Putamen (tissue), 1 donor: ENCODE results near the gene CCDC158.
"Not testable (repeated sequence)": the region's sequence is repeated elsewhere in the genome, so short reads cannot be mapped to it uniquely, and the experiment has no call there.

ENCODE experiments used
- DNase-seq: peaks from one replicate; pipeline ENCODE4 v3.0.0-alpha.2; 2016; ENCODE audit warnings: low spot score

The CCDC158 gene

DNA sequence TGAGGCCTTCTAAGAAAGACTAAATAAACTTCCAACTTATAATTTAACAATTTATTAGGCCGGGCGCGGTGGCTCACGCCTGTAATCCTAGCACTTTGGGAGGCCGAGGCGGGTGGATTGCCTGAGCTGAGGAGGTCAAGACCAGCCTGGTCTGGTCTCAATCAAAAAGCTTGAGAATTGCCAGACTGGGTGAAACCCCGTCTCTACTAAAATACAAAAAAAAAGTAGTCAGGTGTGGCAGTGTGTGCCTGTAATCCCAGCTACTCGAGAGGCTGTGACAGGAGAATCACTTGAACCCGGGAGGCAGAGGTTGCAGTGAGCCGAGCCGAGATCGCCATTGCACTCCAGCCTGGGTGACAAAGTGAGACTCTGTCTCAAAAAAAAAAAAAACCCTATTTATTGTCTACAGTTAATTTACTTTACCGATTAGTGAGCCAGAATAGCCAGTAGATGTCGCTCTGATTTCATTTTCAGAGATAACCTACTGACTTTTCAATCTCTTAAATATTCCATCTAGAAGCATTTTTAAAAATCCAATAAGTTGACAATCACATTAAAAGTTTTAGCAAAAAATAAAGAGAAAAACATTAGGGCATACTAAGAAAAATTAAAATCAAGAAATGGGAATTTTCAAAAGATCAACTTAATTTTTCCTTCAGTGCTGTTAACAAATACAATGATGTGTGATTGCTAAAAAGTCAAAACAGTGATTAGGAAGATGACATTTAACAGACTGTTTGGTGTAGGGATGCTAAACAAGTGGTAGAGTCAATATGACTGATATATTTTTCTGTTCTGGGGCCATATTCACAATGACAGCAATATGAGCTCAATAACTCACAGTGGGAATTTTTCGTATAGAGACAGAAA, 9.8 kb upstream of the CCDC158 start:
- DNase-seq, result peak; percentile 37

DNA sequence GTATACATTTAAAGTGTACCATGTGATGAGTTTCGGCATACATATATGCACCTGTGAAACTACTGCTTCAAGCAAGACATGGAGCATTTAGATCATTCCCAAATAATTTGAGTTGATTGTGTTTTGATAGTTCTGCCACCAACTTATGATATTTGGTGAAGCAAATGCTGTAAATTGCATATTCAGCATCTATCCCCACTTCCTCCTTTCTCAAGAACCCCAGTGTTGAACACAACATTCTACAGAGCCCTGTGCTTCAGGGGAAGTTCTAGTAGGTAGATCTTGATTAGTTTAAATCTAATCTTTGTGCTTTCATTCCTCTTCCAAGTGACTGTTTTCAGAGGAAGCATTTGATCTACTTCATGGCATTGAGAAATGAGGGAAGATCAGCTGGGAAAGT, 8.7 kb upstream of the CCDC158 start:
- no peak for DNase-seq

DNA sequence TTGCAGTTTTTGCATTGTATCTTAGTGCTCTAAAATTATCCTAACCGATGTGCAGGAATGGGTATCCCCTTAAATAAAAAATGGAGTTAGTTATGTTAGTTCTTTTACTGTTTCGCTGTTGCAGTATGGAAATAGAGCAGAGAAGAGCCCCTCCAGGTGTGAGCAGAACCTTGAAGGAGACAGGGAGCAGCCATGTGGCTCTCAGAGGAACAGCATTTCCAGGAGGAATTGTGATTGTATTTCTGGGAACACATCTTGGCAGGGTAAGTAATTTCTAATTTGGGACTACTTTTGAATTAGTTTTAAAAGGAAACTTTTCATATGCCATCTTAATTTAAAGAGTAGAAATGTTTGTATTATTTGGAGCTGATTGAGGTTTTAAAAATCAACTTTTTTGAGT, 5.3 kb upstream of the CCDC158 start:
- no peak for DNase-seq

DNA sequence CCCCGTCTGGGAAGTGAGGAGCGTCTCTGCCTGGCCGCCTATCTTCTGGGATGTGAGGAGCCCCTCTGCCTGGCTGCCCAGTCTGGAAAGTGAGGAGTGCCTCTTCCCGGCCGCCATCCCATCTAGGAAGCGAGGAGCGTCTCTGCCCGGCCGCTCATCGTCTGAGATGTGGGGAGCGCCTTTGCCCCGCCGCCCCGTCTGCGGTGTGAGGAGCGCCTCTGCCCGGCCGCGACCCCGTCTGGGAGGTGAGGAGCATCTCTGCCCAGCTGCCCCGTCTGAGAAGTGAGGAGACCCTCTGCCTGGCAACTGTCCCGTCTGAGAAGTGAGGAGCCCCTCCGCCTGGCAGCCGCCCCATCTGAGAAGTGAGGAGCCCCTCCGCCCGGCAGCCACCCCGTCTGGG, 2.2 kb upstream of the CCDC158 start:
- DNase-seq, result not testable (repeated sequence)

DNA sequence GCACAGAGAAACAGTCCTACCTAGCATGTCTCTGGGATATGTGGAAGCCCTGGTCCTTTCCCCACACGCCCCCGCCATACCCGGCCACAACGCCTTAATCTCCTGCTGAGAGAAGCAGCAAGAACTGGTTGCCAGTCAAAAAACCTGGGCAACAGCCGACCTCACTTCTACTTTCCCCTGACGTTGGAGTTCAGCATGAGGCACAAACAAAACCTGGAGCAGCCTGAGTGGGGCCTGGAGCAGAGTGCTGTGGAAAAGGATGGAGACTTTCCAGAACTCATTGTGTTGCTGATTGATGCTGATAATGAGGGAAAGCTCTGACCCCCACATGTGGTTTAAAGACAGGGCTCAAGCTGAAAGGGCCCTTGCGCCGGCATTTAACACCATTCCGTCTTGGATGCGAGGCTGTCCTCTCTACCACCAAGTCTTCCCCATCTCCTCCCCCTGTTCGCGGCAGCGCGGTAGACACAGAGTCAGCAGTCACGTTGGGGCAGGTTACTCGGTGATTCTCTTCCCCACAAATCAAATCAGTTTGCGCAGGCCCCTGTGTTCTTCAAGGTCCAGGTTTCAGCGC, 666 bp downstream of the CCDC158 start:
- DNase-seq, result no peak

DNA sequence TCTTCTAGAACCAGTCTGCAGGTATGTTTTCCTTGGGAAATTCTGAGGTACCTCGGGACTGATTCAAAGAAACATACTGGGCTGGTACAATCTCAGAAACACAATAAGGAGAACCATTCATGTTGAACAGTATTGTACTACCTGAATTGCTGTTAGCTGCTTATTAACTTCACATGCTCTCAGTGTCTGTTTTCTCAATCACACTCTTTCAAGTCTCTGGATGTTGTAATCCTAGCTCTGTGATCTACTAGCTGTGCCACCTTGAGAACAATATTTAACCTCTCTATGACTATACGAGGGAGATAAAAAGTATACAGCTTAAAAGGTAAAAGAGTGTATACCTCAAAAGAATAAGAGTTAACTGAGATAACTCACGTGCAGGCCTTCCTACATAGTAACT, 10.3 kb downstream of the CCDC158 start:
- DNase-seq, result no peak

DNA sequence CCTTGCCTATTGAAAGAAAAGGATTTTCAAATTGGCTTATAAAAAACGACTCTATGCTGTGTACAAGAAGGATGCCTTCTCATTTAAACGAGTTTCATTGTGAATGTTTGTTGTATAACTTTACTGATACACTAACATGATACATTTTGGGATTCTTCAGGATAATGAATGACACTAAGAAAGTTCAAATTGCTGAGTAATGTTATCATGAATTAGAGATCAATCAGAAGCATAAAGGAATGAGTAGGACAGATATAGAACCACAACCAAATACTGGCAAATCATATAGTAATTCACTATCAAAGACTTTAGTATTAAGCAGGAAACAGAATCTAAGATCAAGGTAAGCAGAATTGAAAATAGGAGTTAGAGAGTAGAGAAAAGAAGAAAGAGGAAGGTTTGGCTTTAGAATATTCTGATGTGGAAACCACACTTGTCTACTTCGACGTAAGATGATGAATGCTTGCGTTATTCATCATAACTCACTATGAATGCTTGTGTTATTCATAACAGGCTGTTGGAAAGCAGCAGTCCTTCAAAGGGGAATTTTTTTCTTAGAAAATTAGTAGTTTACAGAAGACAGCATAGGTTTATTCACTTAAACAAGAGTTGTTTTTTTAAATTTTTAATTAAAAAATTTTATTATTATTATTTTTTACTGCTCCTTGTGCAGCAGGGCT, 13.4 kb downstream of the CCDC158 start:
- no peak for DNase-seq

DNA sequence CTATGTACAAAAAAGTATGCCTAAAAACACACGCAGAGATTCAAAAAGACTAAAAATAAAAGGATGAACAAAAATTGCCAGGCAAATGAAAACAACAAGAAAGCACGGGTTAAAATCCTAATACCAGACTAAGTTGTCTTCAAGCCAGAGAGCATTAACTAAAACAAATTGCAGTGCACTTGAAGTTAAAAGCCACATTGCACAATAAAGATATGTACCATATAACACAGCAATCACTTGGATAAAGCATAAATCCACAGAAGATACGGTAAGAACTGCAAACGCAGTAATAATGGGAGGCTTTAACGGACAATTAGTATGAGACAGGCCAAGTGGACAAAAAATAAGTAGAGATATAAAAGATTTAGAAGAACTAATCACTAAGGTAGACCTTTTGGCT, 14.9 kb downstream of the CCDC158 start:
- no peak for DNase-seq

DNA sequence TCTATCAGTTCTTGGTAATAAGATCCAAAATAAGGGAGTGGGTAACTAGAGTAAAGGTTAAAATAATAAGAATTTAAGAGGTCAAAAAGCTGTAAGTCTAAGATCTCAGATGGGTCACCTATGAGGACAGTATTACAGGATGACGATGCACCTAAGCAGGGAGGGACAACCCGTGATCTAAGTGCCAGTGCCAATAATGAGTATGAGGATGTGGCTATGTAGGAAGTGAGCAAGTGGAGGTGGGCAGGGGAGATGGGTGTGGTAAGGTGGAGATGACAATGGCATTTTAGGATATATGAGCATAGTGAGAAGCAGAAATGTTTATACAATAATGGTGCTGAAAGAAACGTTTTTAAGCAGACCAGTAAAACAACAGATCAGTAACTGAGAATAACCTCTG, 19.3 kb downstream of the CCDC158 start:
- DNase-seq, result no peak

DNA sequence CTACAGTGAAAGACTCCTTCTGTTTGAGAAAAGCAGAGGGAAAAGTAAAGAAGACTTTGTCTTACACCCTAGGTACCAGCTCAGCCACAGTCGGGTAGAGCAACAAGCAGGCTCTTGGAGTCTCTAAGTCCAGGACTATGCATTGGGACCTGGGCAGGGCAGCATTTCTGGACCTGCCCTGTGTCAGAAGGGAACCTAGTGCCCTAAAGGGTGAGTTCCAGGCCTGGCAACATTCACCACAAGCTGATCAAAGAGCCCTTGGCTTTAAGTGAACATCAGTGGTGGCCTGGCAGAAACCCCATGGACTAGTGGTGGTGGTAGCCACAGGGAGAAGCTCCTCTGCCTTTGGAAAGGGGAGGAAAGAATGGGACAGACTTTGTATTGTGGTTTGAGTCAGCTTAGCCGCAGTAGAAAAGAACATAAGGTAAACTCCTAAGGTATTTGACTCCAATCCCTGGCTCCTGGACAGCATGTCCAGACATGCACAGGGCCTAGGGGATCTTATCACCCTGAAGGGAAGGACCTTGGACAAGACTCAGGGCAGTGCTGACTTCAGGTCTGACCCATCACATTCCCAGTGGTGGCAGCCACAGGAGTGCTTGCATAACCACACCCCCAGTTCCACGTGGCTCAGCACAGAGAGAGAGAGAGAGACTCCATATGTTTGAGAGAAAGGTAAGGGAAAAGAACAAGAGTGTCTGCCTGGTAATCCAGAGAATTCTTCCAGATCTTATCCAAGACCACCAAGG, 32.6 kb downstream of the CCDC158 start:
- DNase-seq, result no peak

DNA sequence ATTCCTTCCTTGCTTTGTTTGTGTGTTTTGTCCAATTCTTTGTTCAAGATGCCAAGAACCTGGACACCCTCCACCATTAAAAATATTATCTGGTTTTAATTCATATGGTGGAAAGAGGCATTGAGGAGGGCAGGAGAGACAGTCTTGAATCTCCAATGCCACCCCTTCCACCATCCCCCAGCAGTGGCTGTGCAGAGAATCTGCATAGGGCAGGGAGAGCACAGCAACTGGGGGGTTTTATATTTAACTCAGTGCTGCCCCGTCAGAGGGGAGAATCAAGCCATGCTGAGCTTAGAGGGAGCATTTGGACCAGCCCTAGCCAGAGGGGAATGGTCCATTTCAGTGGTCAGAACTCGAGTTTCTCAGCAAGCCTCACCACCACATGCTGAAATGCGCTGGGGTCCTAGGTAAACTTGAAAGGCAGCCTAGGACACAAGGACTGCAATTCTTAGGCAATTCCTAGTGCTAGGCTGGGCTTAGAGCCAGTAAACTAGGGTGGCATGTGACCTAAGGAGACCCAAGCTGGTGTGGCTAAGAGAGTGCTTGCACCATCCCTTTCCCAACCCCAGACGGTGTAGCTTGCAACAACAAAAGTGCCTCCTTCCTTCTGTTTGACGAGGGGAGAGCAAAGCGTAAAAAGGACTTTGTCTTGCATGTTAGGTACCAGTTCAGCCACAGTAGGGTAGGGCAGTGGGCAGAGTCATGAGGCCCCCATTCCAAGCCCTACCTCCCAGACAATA, 34.2 kb downstream of the CCDC158 start:
- no peak for DNase-seq

DNA sequence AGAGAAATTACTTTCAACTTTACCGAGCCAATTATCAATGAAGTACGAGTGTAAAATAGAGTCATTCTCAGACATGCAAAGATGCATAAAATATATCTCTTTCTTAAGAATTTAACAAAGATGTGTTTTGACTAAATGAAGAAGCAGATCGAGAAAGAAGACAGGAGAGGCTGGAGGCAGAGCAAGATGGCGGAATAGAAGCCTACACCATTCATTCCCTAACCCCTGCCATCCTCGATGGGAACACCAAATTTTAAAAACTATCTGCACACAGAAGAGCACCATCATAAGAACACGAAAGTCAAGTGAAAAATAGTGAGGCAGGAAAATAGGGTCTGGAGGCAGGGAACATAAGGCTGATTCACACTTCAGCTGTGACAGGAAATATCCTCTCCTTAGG, 35.0 kb downstream of the CCDC158 start:
- no peak for DNase-seq

DNA sequence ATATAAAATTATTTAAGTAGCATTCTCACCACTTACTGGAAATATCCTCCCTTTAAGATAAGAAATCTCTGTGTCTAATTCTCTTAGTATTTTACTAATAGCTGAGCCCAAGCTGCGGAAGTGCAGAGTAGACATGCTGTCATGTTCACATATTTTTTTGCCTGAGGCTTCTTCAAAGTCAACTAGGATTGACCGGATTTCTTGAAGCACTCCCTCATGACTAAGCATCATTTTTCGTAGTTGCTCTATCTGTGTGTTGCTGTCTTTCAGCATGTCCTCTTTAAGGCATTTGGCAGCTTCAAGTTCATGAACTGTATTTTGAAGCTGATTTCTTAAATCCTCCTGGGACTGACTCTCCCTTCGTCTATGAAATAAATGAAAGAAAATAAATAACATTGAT, 36.9 kb downstream of the CCDC158 start:
- no peak for DNase-seq

DNA sequence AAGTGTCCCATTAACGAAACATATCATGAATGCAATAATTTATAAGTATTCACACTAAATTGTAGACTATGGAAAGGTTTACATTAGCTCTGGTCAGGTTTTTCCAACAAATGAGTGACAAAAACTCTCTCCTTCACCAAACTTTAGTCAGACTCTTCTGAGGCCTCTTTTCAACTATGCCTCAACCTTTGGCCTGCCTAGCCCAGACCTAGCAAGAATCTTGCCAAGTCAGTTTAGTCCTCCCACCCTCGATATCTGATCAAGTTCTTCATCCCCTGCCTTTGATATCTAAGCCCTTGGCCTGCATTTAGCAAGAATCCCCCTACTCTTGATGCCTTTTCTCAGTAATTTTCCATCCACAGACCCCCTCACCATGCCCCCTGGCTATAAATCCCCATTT, 37.9 kb downstream of the CCDC158 start:
- DNase-seq, result no peak

DNA sequence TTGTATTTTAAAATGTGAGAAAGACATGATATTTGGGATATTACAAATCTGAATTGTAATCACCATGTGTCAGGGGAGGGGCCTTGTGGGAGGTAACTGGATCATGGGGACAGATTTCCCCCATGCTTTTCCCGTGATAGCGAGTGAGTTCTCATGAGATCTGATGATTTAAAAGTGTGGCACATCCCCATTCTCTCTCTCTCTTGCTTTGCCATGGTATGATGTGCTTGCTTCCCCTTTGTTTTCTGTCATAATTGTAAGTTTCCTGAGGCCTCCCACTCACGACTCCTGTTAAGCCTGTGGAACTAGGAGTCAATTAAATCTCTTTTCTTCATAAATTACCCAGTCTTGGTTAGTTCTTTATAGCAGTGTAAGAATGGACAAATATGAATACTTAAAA, 39.0 kb downstream of the CCDC158 start:
- DNase-seq, result no peak

DNA sequence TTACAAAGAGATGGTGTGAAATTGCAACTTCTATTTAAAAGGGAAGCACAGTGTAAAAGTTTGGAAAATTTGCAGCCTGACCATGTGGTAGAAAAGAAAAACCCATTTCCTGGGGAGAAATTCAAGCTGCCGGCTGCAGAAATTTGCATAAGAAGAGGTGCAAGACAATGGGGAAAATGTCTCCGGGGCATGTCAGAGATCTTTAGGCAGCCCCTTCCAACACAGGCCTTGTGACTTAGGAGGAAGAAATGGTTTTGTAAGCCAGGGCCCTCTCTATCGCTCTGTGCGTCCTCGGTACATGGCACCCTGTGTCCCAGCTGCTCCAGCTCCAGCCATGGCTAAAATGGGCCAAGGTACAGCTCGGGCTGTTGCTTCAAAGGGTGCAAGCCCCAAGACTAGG, 40.4 kb downstream of the CCDC158 start:
- DNase-seq, result no peak

DNA sequence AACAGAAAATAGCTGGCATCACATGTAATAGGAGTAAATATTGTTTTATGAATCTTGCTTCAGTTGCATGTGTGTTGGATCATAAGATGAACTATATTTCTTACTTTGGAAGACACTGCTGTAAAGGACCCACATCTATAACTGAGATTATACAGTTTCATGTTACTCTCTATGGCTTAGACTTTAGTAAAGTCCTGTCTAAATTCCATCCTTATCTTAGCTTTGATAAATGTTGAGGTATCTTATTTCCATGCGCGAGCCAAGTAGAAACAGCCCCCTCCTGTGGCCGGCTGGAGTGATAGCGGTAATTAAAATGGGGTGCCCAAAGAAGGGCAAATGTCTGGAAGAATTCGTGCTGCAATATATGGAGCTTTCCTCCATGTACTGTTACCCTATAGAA, 43.0 kb downstream of the CCDC158 start:
- DNase-seq, result no peak

DNA sequence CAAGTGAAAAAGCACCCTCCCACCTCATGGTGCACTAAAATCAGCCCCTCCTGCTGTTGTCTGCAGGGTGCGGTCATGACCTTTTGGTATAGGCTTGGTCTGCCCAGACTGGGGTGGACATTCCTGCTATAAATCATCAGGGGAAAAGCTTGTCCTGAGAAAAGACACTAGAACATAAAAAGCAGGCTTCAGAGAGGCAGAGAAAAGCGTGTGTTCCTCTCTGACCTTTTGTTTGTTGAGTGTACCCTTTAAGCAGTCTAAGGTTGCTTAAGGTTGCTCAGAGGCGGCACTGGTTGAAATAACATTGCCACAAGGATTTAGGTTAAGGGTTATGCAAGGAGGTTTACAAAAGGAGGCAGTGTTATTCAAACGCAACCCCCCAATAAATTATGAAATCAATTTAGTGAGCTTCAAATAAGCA, 43.5 kb downstream of the CCDC158 start:
- no peak for DNase-seq

DNA sequence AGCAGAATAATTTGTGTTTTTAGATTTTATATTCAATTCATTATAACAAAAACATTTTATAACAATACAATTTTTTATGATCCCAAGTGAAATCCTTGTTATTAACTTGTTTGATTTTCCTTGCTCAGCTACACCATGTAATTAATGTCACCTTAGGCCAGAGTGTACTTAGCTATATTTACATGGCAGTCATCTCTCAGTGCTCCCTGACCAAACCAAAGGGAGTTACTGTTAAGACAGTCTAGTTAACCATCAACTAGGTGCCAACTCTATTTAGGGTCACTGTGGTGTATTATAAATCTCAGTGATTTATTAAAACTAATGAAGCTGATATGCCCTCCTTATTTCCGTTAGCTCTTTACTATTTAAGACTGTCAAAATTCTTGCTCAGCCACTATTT, 44.4 kb downstream of the CCDC158 start:
- DNase-seq, result no peak

DNA sequence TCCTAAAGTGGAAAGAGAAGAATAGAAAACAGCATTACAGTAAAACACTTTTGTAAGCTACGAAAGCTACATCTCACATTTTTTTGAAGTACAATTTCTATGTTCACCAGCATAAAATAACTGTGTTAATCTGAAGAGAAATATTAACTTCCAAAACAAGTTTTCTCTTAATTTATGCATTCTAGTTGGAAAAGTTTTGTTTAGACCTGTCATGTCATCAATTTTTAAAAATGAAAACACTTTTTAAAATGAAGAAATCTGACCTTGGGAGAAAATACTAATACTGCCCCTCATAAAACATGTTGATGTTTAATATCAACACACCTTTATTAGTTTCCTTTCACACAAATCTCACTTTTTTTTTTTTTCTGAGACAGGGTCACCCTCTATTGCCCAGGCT, 45.2 kb downstream of the CCDC158 start:
- no peak for DNase-seq

DNA sequence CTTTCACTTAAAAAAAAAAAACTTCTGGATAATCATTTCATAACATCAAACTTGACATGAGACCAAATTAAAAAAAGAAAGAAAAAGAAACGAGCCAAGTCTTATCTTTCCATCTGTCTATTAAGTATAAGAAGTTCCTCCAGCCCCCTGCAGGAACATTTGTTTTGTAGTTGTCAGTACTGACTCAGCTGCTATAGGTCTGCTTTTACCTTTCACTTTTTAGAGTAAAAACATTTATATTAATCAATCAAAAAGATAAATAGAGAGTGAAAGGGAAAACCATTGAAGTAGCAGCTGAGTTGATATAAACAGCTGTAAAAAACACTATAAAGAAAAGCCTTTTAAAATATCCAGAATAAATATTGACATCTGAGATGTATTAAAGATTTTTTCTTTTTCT, 46.1 kb downstream of the CCDC158 start:
- no peak for DNase-seq
